ENCODE results near the gene KCNC3.
"Not testable (repeated sequence)": the region's sequence is repeated elsewhere in the genome, so short reads cannot be mapped to it uniquely, and the experiment has no call there.

Gene KCNC3

GRCh38 chr19:50329146-50329925, at the start of gene KCNC3:
TSS of gene KCNC3 (minus strand) at chr19:50329377. CDS start at chr19:50329082, 295 bp downstream.
- peak; percentile 47 for DNase-seq

DNA sequence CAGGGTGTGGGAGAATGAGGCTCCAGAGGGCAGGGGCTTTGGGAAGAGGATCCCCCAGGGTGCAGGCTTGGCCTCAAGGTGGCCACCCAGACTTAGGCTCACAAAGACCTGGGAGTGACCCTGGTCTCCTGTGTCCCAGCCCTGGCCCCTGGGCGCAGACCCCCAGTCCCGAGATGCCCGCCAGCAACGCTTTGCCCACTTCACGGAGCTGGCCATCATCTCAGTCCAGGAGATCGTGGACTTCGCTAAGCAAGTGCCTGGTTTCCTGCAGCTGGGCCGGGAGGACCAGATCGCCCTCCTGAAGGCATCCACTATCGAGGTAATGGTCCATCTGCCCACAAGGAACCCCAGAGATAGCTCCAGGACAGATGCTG, 49.7 kb upstream of the KCNC3 start:
- no peak for DNase-seq

DNA sequence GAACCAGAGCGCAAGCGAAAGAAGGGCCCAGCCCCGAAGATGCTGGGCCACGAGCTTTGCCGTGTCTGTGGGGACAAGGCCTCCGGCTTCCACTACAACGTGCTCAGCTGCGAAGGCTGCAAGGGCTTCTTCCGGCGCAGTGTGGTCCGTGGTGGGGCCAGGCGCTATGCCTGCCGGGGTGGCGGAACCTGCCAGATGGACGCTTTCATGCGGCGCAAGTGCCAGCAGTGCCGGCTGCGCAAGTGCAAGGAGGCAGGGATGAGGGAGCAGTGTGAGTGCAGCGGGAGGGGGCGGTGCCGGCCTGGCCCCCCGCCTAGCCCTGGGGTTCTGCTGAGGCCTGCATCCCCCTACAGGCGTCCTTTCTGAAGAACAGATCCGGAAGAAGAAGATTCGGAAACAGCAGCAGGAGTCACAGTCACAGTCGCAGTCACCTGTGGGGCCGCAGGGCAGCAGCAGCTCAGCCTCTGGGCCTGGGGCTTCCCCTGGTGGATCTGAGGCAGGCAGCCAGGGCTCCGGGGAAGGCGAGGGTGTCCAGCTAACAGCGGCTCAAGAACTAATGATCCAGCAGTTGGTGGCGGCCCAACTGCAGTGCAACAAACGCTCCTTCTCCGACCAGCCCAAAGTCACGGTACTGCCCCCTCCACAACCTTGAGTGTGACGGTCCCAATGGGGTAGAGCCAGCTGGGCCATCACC, 49.1 kb upstream of the KCNC3 start:
- no peak for DNase-seq

GRCh38 chr19:50377517-50377916, 48.3 kb upstream of the KCNC3 start:
- no peak for DNase-seq

DNA sequence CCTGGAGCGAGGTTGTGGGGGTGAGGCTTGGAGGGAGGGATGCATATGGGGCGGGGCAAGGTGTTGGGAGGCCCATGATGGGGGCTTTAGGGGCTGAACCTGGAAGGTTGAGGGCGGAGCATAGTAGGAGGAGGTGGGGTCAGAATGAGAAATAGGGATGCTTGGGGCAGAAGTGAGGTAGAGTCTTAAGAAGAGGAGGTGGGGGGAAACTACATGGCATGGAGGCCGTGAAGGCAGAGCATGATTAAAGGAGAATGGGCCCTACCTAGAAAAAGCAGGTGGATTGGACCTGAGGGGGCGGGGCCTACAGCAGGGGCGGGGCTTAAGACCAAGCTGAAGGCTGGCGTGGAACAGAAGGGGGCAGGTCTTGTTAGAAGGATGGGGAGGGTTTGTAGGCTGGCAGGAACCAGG, 47.9 kb upstream of the KCNC3 start:
- no peak for DNase-seq

- peak; percentile 97 for DNase-seq
Observed at GRCh38 chr19:50376166-50377050, 47.2 kb upstream of the KCNC3 start, which contains the start of gene NR1H2. TSS of gene NR1H2 (plus strand) at chr19:50376457. CDS start at chr19:50377606, 1,149 bp downstream.

GRCh38 chr19:50371914-50372475, 42.8 kb upstream of the KCNC3 start:
- DNase-seq, result no peak

DNA sequence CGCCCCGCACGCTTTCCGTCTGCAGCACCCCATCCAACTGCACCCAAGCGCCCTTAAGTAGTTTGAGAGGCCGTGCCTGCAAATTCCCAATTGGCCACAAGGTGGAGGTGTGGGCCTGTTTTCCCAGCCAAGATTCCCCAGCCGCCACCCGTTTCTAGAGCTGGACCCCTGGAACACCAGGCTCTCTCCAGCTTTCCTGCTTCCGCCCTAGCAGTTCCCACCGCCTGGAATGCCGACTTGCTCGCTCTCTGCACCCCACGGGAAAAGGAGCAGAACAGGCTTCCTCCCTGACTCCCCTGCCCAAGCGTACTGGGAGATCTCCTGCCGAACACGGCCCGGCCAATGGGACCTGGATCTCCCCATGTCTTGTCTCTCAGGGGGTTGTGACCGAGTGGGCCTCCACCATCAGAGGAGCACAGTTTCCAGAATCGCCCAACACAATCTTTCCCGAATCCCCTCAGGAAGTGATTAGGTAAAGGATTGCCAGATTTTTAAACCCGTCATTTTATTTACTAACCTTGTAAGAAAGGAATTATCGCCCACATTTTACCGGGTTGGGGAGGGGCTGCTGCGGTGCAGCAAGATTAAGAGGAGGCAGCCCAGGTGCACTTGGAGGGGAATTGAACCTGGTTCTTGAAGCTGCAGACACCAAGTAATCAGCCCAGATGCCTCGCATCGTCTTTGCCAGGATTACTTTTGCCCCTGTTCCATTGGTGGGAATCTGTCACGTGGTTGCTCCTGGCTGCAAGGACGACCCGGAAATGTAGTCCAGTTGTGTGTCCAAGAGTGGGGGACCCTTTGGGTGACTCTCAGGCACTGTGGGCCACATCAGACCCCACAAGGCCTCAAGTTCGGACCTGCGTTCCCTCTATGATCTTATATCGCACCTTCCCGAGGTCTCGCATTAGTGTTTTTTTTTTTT, 39.7 kb upstream of the KCNC3 start:
- DNase-seq, result peak; percentile 87

GRCh38 chr19:50365434-50366306, 36.5 kb upstream of the KCNC3 start, which contains the start of gene NAPSA:
TSS of gene NAPSA (minus strand) at chr19:50365639. CDS start at chr19:50365621, 18 bp downstream.
- no peak for DNase-seq

- no peak for DNase-seq
Observed at GRCh38 chr19:50362656-50363424, 33.7 kb upstream of the KCNC3 start.

GRCh38 chr19:50362030-50362412, 32.8 kb upstream of the KCNC3 start:
- no peak for DNase-seq

DNA sequence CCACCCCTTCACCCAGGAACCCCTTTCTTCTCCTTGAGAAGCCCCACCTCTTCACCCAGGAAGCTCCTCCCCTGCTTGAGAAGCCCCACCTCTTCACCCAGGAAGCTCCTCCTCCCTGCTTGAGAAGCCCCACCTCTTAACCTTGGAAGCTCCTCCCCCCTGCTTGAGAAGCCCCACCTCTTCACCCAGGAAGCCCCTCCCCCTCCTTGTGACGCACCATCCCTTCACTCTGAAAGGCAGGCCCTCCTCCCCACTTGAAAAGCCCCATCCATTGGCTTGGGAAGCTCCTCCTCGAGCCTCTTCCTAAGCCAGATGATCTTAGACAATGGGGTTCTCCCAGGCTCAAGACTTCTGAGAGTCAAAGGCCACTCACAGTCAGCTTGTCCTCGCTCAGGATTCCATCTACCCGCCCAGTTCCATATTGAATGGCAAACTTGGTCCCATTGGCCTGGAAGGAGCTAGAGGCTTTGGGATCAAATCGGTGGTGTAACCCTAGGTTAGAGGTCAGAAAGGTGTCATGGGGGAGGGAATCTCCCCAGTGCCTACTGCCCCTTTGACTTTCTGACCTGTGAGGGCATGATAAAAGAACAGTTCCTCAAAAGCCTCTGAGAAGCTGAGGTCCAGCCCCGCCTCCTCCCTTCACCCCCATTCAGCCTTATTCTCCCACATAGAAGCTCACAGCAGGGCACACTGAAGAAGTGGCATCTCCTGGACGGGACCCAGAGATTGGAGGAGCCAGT, 32.3 kb upstream of the KCNC3 start:
- DNase-seq, result no peak

DNA sequence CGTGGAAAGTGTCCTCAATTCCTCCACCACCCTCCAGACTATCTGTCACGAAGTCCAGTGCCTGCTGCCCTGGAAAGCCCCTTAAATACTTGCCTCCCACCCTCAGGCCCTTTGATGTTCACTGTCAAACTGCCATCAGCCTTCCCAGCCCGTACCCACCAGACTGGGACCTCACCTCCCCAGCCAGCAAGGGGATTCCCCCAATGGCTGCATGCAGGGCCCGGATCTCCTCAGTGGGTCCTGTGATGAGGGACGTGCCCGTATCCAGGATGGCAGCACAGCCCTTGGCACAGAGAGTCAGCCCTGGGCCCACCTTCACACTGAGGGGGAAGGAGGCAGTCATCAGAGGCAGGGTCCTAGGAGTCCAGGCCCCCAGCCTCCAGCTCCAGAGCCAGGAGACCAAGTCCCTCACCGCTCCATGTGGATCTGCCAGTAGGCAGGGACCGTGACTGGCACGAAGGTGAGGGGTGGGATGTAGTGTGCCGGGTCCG, 30.2 kb upstream of the KCNC3 start:
- no peak for DNase-seq

DNA sequence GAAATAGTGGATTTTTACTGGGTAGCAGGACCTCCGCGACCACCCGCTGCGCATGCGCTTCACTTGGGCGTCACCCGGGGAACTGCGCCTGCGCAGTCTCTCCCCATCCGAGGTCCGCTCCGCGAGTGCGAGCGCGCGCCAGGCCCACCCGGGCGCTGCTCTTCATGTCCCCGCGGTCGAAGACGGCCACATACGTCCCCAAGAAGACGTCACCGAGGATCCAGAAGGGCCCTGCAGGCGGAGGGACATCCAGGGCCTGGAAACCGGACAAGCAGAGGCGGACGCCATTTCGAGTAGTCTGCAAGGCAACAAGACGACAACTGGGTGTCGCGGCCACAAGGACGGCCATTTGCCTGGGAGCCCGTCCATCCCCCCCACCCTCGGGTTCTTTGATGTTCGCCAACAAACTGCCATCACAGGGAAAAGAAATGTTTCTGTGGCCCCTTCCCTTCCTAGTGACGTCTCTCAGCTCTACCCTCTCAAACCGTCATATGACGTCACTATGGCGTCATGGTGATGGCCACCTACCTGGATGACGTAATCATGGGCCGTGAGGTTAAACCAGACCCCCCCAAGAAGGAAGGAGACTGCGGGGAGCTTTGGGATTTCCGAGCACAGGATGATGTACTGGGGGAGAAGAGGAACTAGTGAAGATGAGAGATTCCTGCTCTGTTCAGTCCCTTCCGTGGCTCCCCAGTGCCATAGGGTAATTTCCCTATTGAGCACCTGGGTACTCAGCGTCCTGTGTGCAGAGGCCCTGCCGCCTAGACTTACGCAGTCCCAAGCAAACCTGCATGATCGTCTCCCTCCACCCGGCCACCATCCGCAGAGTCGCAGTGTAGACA, 29.5 kb upstream of the KCNC3 start:
- DNase-seq, result peak; percentile 14

DNA sequence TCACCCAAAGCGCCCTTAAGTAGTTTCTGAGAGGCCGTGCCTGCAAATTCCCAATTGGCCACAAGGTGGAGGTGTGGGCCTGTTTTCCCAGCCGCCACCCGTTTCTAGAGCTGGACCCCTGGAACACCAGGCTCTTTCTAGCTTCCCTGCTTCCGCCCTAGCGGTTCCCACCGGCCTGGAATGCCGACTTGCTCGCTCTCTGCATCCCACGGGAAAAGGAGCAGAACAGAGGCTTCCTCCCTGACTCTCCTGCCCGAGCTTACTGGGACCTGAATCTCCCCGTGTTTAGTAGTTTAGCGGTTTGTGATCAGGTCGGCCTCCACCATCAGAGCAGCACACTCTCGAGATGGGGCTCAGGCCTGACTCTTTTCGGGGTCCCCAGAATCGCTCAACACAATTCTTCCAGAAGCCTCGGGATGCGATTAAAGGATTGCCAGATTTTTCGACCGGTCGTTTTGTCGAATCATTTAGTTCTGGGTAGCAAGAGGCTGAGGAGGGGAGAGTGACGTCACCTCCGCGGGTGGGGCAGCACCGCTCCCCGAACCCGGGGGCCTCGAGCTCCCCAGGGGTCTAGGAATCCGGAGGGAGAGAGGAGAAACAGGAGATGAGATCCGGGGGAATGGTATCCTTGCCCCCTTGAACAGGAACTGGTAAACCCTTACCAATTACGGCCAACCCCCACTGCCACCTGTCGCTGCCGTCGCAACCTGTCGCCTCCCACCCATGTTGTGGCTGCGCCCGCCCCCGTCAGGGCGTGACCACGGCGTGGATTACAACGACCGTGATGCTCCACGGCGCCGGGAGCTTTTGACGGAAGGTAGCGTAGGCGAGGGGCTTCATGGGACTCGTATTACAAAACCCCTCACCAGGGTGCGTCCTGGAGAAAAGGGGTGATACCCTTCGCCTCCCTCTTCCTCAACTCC, 28.3 kb upstream of the KCNC3 start:
- DNase-seq, result peak; percentile 68

DNA sequence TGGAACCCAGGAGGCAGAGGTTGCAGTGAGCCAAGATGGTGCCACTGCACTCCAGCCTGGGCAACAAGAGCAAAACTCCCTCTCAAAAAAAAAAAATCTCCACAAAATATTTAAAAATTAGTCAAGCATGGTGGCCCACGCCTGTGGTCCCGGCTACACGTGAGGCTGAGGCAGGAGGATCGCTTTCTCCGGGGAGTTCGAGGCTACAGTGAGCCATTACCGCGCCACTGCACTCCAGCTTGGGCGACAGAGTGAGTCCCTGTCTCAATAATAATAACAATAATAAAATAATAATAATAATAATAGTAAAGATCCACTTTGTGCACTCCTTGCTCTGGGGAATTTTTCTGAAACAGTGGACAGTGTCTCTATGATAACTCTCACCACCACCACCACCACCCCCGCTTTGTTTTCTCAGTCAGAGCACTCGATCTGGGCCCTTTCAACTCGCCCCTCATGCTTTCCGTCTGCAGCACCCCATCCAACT, 27.6 kb upstream of the KCNC3 start:
- no peak for DNase-seq

GRCh38 chr19:50353487-50353880, 24.3 kb upstream of the KCNC3 start:
- DNase-seq, result not testable (repeated sequence)

All from EL (cell line).